A549 treated with AZD9567 at 1 μM for 4 hours (cell line): ENCODE results near the gene SLC13A1. TPM values are rescaled to one million over a fixed set of nuclear protein-coding genes. Genes with fewer than 3 reads are reported as not detected.

Experiments used
- total RNA-seq: library from RNA; stranded (reverse); fragments of 200-300 nt; extraction: Qiagen RNA extraction; gene quantifications from 5 replicates; pipeline ENCODE4 v1.2.3, GENCODE V29; 2022; ENCODE audit not compliant: insufficient read depth

Gene SLC13A1, protein sequence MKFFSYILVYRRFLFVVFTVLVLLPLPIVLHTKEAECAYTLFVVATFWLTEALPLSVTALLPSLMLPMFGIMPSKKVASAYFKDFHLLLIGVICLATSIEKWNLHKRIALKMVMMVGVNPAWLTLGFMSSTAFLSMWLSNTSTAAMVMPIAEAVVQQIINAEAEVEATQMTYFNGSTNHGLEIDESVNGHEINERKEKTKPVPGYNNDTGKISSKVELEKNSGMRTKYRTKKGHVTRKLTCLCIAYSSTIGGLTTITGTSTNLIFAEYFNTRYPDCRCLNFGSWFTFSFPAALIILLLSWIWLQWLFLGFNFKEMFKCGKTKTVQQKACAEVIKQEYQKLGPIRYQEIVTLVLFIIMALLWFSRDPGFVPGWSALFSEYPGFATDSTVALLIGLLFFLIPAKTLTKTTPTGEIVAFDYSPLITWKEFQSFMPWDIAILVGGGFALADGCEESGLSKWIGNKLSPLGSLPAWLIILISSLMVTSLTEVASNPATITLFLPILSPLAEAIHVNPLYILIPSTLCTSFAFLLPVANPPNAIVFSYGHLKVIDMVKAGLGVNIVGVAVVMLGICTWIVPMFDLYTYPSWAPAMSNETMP
- total RNA-seq: not detected in 5 replicates

DNA sequence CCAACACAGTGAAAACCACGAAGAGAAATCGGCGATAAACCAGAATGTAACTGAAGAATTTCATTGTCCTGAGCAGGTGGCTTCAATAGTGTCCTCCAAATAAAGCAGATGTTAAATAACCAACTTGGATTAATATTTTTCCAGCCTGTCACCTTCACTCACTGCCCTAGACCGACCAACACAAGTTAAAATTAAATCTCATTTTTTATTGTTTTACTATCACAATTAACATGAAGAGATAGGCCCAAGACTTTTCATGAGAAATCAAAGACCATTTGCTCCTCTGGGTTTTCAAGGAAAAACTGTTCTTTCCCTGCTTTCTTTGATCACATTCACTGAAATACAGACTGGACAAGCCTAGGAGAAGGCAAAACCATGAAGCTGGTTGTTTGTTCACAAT lies at the start of gene SLC13A1:
SLC13A1 (minus strand) TSS at position 87 of the 400 bp plus-strand sequence; CDS start at position 64, 23 bp downstream.

Other genes with a start within 250 kb of the SLC13A1 start
- not detected in 5 replicates for gene TAS2R16, start 204.3 kb downstream of the SLC13A1 start, total RNA-seq